ENCODE data around the gene IL18.
A peak's percentile ranks its signal among the peaks of the same experiment; 100 is the strongest.
"Not testable (repeated sequence)": the region's sequence is repeated elsewhere in the genome, so short reads cannot be mapped to it uniquely, and the experiment has no call there.

IL18 gene

DNA sequence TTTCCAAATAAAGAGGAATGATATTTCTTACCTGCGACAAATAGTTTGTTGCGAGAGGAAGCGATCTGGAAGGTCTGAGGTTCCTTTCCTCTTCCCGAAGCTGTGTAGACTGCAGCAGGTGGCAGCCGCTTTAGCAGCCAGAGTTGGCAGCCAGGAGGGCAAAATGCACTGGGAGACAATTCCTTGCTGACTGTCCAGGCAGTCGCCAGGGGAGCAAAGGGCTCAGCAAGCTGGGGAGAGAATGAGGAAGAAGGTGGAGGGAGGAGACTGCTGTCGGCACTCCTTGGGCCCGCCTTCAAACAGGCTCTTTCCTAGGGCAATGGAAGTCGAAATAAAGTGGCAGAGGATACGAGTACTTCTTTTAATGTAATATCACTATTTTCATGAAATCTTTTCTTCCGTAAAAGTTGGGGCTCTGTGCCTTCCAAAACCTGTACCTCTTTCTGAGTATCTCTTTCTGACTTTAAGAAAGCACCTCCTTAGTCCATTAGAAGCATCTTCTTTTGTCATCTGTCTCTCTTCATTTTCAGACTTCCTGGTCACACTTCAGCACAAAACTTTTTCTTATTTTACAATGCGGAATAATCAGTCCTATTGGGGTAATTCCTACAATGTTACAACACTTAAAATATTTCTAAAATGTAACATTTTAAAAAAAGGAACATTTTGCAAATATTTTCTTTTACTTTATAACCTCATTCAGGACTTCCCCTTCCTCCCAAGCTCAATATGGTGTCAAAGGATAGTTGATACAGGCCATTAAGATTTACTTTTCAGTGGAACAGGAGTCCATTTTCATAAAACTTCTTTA lies at the start of gene IL18:
Gene IL18 (minus strand): TSS at position 220 of the 811 bp plus-strand sequence. CDS start 9,041 bp downstream, outside the sequence.
- intact Hi-C loops (cut with DNase I): no loop called here
- DNase-seq: peak in 23 of 42 donors; percentile 7 to 59 (median 28)

DNA sequence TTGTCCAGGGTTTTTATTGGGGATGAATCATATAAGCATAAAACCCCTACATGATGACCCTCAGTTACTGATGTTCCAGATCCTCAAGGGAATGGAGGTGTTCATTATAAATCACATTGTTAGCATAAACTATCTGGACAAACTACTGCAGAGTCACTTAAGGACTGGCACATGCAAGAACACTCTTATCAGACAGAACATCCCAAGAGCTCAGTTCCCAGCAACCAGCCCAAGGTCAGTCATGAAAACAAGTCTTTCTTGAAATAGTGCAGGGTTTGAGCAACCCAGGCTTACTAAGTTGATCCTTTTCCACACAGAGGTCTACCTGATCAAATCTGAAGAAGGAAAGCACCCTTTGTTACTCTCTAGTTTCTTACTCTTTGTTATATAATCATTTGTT lies 48.8 kb upstream of the IL18 start:
- no peak for DNase-seq
- intact Hi-C loops (cut with DNase I): no loop called here

DNA sequence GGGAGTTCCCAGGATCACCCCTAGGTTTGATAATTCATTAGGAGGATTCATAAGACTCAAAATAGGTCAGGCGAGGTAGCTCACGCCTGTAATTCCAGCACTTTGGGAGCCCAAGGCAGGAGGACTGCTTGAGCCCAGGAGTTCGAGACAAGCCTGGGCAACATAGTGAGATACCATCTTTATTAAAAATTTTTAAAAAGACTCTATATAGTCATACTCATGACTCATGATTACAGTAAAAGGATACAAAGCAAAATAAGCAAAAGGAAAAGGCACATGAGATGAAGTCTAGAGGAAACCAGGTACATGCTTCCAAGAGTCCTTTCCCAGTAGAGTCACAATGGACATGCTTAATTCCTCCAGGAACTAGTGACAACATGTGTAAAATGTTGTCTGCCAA lies 48.4 kb upstream of the IL18 start:
- intact Hi-C loops (cut with DNase I): no loop called here
- DNase-seq: no peak

DNA sequence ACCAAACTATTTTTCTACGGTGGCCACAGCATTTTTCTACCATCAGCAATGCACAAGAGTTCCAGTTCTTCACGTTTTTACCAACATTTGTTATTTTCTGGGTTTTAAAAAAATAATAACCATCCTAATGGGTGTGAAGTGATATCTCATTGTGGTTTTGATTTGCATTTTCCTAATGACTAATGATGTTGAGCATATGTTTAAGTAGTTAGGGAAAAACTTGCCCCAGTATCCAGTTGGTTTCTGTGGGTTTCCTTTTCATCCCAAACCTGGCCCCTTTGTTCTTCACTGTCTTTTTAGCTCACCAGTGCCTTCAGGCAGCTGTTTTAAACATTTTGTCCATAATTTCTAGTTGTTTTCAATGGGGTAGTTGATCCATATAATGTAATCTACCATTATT lies 47.6 kb upstream of the IL18 start:
- DNase-seq: no peak
- intact Hi-C loops (cut with DNase I): no loop called here

DNA sequence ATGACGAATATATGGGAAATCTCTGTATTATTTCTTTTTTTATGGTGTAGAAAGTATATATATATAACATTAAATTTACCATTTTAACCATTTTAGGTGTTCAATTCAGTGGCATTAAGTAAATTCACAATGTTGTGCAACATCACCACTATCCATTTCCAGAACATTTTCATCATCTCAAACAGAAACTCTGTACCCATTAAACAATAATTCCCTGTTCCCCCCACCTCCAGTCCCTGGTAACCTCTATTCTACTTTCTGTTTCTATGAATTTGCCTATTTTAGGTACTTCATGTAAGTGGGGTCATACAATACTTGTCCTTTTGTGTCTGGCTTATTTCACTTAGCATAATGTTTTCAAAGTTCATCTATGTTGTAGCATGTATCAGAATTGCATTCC lies 47.0 kb upstream of the IL18 start:
- no peak for DNase-seq
- intact Hi-C loops (cut with DNase I): no loop called here

DNA sequence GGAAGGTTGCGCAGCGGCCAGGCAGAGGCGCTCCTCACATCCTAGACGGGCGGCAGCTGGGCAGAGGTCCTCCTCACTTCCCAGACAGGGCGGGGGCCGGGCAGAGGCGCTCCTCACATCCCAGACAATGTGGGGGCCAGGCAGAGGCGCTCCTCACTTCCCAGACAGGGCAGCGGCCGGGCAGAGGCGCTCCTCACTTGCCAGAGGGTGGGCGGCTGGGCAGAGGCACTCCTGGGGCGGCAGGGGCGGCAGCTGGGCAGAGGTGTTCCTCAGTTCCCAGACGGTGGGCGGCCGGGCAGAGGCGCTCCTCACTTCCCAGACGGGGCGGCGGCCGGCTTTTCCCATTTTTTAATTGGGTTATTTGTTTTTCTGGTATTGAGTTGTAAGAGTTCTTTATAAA lies 42.2 kb upstream of the IL18 start:
- intact Hi-C loops (cut with DNase I): no loop called here
- DNase-seq: peak in 1 of 42 donors; percentile 49

DNA sequence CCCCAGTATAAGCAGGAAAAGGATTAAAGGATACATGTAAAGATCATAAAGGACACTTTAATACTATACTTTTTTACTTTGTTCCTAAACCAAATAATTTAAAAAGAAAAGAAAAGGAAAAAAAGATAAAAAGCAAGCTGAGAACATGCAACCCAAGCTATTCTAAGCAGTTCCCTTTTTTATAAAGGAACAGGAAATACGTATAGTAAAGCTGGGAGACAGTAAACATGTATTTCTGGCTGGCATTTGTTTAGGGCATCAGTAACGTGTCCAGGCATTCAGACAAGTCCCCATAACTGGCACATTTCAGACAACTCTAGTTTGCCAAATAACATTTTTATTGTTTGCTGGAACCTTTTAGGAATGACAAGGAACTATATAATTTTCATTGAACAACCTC lies 36.4 kb upstream of the IL18 start:
- DNase-seq: no peak
- intact Hi-C loops (cut with DNase I): no loop called here

DNA sequence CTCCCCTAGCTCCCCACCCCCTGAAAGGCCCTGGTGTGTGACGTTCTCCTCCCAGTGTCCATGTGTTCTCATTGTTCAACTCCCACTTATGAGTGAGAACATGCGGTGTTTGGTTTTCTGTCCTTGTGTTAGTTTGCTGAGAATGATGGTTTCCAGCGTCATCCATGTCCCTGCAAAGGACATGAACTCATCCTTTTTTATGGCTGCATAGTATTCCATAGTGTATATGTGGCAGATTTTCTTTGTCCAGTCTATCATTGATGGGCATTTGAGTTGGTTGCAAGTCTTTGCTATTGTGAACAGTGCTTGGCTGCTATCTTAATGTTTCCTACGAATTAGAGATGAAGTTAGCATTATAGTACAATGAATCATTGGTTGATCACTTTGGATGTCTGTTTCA lies 35.2 kb upstream of the IL18 start:
- DNase-seq; intact Hi-C loops (cut with DNase I): not testable (repeated sequence)

DNA sequence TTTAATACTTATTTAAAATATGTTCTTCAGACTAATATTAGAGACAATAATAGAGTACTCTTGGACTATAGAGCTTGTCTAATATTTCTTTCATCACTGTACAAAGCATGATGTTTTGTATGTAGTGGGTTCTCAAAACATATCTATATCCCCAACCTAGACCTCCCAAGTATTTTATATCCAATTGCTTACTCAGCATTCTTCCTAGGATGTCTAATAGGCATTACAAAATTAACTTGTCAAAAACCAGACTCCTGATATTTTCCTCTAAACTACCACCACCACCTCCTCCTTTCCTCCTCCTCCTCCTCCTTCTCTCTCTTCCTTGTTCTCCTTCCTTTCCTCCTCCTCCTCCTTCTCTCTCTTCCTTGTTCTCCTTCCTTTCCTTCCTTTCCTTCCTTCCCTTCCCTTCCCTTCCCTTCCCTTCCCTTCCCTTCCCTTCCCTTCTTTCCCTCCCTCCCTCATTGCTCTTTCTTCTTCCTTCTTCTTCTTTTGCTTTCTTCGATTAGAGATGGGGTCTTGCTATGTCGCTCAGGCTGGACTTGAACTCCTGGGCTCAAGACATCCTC lies 32.7 kb upstream of the IL18 start:
- intact Hi-C loops (cut with DNase I): no loop called here

DNA sequence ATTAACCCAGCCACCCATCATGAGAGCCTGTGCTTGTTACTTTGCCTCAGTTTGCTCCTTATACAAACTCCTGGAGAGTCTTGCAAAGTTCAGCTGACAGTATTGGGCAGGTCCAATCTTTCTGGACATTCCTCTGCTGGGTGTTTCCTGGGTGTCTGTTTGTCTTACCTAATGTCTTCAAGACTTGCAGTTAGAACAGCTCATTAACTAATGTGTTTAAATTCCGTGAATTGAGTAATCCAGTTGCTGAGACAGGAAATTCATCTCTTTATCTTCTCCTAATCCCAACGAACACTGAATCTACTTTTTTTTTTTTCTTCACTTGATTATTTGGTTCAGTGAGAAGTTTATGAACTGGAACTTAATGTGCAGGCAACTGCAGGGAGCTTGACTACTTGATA lies 32.1 kb upstream of the IL18 start:
- DNase-seq: no peak
- intact Hi-C loops (cut with DNase I): no loop called here

More for the DNA sequence above, 32.7 kb upstream of the IL18 start:
- no peak for DNase-seq

DNA sequence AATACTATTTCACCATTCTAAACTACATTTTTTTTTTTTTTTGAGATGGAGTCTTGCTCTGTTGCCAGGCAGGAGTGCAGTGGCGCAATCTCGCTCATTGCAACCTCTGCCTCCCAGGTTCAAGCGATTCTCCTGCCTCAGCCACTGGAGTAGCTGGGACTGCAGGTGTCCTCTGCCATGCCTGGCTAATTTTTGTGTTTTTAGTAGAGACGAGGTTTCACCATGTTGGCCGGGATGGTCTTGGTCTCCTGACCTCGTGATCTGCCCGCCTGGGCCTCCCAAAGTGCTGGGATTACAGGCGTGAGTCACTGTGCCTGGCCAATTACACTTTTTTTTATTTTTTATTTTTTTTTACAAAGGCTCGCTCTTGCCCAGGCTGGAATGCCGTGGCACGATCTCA lies 31.2 kb upstream of the IL18 start:
- DNase-seq; intact Hi-C loops (cut with DNase I): not testable (repeated sequence)

DNA sequence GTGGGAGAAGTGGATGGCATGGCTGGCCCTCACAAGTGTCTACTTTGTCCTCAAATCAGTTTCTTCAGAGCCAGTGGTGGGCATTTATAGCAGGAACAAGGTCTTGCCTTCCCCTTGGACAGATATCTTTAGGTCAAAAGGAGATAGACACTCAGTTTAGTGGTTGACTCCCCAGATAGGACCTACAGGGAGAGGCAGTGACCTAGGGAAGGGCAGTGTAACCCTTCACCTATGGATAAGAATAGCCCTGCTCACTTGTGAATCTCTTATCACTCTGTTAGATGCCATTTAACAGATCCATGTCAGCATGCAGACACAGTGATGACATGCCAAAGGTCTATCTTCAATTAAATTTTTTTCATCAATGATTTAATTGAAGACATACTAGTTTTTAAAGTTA lies 22.4 kb upstream of the IL18 start:
- intact Hi-C loops (cut with DNase I): no loop called here
- DNase-seq: no peak

DNA sequence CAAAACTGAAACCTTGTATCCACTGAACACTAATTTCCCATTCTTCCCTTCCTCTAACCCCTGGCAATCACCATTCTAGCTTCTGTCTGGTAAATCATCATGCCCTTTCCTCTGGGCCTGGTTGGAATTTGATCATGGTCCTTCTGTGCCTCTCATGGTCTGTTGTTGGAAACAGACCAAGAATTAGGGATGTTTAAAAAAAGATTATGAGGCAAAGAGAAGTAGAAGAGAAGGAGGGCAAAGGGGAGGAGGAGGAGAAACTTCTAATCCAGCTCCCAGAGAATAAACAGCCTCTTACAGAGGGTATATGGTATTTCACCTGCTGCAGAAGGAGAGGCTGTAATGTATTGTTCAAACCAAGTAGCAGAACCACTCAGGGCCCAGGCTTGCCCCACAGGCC lies 22.0 kb upstream of the IL18 start:
- DNase-seq: no peak
- intact Hi-C loops (cut with DNase I): no loop called here

DNA sequence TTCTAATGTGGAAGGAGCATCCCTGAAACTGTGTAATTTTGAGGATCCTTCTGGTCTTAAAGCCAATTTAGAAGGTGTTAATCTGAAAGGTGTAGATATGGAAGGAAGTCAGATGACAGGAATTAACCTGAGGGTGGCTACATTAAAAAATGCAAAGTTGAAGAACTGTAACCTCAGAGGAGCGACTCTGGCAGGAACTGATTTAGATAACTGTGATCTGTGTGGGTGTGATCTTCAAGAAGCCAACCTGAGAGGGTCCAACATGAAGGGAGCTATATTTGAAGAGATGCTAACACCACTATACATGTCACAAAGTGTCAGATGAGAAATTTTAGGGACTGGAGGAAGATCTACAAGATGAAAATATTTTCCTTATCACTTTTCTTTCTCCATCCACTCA lies 19.0 kb upstream of the IL18 start:
- intact Hi-C loops (cut with DNase I): no loop called here

DNA sequence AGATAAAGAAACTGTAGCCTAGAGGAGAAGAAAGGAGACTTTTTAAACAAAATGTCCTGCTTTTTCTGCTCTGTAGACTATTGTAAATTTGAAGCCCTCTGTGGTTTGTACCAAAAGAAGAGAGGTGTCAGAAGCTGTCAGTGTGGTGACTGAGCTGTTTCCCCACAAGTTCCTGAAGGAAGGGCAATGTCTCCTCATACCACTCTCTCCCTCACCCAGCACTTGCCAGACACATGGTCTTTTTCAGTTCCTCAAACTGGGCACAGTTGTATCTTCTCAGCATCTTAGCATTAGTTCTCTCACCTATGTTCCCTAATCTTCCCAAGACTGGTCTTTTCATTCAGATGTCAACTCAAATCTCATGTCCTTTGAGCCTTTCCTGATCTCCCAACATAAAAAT lies 15.7 kb upstream of the IL18 start:
- peak in 14 of 42 donors; percentile 15 to 48 (median 23) for DNase-seq
- intact Hi-C loops (cut with DNase I): loop anchor here (5.0 kb wide), 1 partner anchor 67 kb away; no protein-coding TSS in a partner anchor

More for the DNA sequence above, 19.0 kb upstream of the IL18 start:
- DNase-seq: no peak

DNA sequence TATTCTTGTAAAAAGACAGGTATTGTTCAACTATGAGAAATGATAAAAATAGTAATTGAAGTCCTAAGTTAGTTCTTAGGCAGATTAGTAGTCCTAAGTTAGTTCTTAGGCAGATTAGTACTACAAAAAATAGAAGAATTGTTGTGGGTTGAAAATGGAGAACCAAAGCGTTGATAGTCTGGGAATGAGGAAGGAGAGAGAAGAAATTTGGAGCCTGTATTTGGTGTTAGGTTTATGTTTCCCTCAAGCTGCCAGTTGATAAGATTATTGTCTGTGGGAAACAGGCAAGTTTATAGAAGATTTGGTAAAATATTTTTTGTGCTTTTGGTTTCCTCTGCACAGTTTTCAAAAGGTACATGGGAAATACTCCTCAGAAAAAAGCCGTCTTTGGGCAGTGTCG lies 15.0 kb upstream of the IL18 start:
- DNase-seq: no peak
- intact Hi-C loops (cut with DNase I): loop anchor here (5.0 kb wide), 1 partner anchor 67 kb away; no protein-coding TSS in a partner anchor

DNA sequence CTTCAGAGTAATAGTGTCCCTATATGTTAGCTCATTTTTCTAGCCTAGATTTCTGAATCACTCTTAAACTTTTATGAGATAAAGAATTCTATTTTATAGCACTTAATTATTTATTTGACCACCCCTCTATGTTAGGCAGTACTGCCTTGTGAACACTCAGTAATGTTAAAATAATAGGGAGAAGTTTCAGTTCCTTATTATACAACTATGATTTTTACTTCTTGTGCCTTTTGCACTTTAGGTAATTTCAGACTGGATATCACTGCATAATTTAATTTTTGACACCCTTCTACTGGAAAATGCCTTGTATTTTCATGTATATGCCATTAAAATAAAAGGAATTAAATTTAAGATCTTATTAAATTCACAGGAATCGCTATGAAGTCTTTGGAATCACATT lies 14.5 kb upstream of the IL18 start:
- intact Hi-C loops (cut with DNase I): loop anchor here (5.0 kb wide), 1 partner anchor 66 kb away; no protein-coding TSS in a partner anchor
- no peak for DNase-seq

DNA sequence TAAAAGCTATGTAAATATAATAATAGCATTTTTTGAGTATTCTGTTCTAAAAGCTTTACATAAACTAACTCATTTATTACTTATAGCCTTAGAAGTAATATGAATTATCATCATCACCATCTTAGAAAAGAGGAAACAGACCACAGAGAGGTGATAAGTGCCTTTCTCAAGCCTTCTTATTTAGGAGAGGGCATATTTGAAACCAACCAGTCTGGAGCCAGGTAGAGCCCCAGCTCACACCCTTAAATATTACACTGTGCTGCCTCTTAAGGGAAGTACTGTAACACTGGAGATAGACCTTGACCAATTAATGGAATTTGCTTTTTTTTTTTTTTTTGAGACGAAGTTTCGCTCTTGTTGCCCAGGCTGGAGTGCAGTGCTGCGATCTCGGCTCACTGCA lies 13.7 kb upstream of the IL18 start:
- intact Hi-C loops (cut with DNase I): loop anchor here (5.0 kb wide), 1 partner anchor 65 kb away; no protein-coding TSS in a partner anchor

DNA sequence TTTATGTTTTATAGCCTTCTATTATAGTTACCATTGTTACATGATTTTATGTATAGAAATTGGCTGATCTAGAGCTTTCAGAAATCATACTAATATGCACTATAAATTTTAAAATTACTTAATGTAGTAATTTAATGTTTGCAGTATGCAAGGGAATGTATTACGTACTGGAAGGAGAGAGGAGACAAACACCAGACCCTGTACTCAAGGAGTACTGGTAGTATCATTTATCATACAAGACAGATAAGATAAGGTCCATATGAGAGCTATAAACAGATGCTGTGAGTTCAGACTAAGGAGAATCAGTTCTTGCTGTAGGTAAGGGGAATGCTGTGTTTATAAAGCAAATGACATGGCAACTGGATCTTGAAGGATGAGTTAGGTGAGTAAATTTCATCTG lies 12.2 kb upstream of the IL18 start:
- DNase-seq: no peak
- intact Hi-C loops (cut with DNase I): loop anchor here (5.0 kb wide), 1 partner anchor 64 kb away; no protein-coding TSS in a partner anchor

More for the DNA sequence above, 13.7 kb upstream of the IL18 start:
- no peak for DNase-seq

DNA sequence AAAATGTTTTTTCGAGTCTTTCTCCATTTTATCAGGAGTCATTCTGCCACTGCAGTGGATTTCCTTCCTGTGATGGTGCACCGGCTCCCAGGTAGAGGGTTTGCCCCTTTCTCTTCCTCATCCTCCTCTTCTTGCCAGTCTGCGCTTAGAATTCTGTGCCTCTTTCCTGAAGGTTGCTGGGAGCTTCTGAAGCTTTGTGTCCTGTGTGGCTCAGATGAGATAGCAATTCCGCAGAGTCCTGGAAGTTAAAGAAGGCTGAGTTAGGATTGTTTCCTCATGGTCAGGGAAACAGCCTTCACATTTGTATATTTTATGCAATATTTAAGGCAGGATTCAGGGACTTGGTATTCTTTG lies 11.7 kb upstream of the IL18 start:
- peak in 6 of 42 donors; percentile 15 to 49 (median 20) for DNase-seq
- intact Hi-C loops (cut with DNase I): loop anchor here (5.0 kb wide), 1 partner anchor 63 kb away; no protein-coding TSS in a partner anchor

Data from head of caudate nucleus (tissue), 42 donors.